Peyer's patch (tissue), 4 donors: ENCODE measurements around the gene COL23A1.

Experiments
- CTCF ChIP-seq, 6 experiments: fragments of 450-650 bp in 4 of 6; fragments of 200-600 bp in 2 of 6; sonication (generic) in 1 of 6; IDR thresholded peaks; one replicate each; pipeline ENCODE4 v1.5.1; 2017 to 2019; ENCODE audit warnings: antibody characterized with exemption in 6 of 6, mild to moderate bottlenecking in 3 of 6, moderate library complexity in 1 of 6
- POLR2A ChIP-seq, 2 donors: fragments of 450-650 bp; IDR thresholded peaks; one replicate each; pipeline ENCODE4 v1.5.1; 2017; ENCODE audit warnings: antibody characterized with exemption in 2 of 2, mild to moderate bottlenecking in 2 of 2, moderate library complexity in 2 of 2

- TF ChIP-seq CTCF (IDR thresholded peaks at IDR 0.05): no peak
- no peak for TF ChIP-seq POLR2A (IDR thresholded peaks at IDR 0.05)
These were observed 361.6 kb downstream of the COL23A1 start for GRCh38 chr5:178228609-178229008.
